ENCODE results near the gene CTNND2.

- TF ChIP-seq CTCF (conservative IDR thresholded peaks at IDR 0.05) = no peak
- TF ChIP-seq ZFX (IDR thresholded peaks at IDR 0.05) = no peak
Measured at GRCh38 chr5:11153670-11154382, 750.4 kb downstream of the CTNND2 start.

Data from C4-2B (cell line).